SU-DHL-6 (cell line): Measurements from ENCODE around the gene CTAGE8.
"Not testable (repeated sequence)": the region's sequence is repeated elsewhere in the genome, so short reads cannot be mapped to it uniquely, and the experiment has no call there.

ENCODE experiments used
- H2AFZ ChIP-seq: fragments of 200-600 bp; sonication (generic); 2 replicates; pipeline ENCODE4 v1.6.1; 2014; ENCODE audit warnings: low read depth, mild to moderate bottlenecking, moderate library complexity, mixed read lengths, antibody characterized with exemption, low read length; ENCODE audit not compliant: severe bottlenecking
- H3F3A ChIP-seq: fragments of 200-600 bp; shearing (Covaris generic); 2 replicates; pipeline ENCODE4 v1.6.0; 2016; ENCODE audit warnings: antibody characterized with exemption, mild to moderate bottlenecking; ENCODE audit not compliant: insufficient read depth
- H3K27ac ChIP-seq: fragments of 200-600 bp; sonication (generic); 2 replicates; pipeline ENCODE4 v1.5.1; 2016; ENCODE audit warnings: low read depth, mild to moderate bottlenecking, low read length, moderate library complexity, mixed read lengths
- H3K27me3 ChIP-seq: fragments of 200-600 bp; sonication (generic), shearing (Covaris generic); 2 replicates; pipeline ENCODE4 v1.6.0; 2014; ENCODE audit warnings: mild to moderate bottlenecking, low read length
- H3K36me3 ChIP-seq: fragments of 200-600 bp; sonication (generic); 2 replicates; pipeline ENCODE4 v1.6.1; 2014; ENCODE audit warnings: mild to moderate bottlenecking, low read length, mixed read lengths
- H3K4me2 ChIP-seq: fragments of 300-600, 200-600 bp; shearing (Covaris generic), sonication (generic); 2 replicates; pipeline ENCODE4 v1.6.0; 2014; ENCODE audit warnings: low read length, low read depth, mild to moderate bottlenecking; ENCODE audit not compliant: poor library complexity, severe bottlenecking
- H3K4me3 ChIP-seq: fragments of 200-600 bp; sonication (generic); 2 replicates; pipeline ENCODE4 v1.5.1; 2014; ENCODE audit warnings: antibody characterized with exemption, low read length, mild to moderate bottlenecking, mixed read lengths; ENCODE audit not compliant: insufficient read depth, poor library complexity, severe bottlenecking
- H3K79me2 ChIP-seq: fragments of 200-600 bp; sonication (generic); 2 replicates; pipeline ENCODE4 v1.6.1; 2014; ENCODE audit warnings: mild to moderate bottlenecking, low read length, moderate library complexity; ENCODE audit not compliant: insufficient read depth
- H3K9ac ChIP-seq: fragments of 200-600 bp; sonication (generic); 2 replicates; pipeline ENCODE4 v1.7.0; 2014; ENCODE audit warnings: mild to moderate bottlenecking, low read length
- H3K9me2 ChIP-seq: fragments of 200-600 bp; sonication (generic); replicated peaks from 2 replicates; pipeline ENCODE4 v1.6.1; 2014; ENCODE audit warnings: low read length; ENCODE audit not compliant: insufficient read depth
- H3K9me3 ChIP-seq: fragments of 200-600 bp; sonication (generic); 2 replicates; pipeline ENCODE4 v1.6.1; 2014; ENCODE audit warnings: low read length, mixed read lengths; ENCODE audit not compliant: insufficient read depth
- H4K20me1 ChIP-seq: fragments of 200-600 bp; sonication (generic); 2 replicates; pipeline ENCODE4 v1.6.1; 2014; ENCODE audit warnings: low read depth, mild to moderate bottlenecking, antibody characterized with exemption, low read length, moderate library complexity, mixed read lengths

CTAGE8 gene

GRCh38 chr7:144239365-144239764, 29.7 kb downstream of the CTAGE8 start, which contains the start of gene OR2A42:
Gene OR2A42 (minus strand): TSS chr7:144239605. CDS start chr7:144232843, 6,762 bp downstream.
- not testable (repeated sequence) for H2AFZ ChIP-seq, H3K36me3 ChIP-seq

DNA sequence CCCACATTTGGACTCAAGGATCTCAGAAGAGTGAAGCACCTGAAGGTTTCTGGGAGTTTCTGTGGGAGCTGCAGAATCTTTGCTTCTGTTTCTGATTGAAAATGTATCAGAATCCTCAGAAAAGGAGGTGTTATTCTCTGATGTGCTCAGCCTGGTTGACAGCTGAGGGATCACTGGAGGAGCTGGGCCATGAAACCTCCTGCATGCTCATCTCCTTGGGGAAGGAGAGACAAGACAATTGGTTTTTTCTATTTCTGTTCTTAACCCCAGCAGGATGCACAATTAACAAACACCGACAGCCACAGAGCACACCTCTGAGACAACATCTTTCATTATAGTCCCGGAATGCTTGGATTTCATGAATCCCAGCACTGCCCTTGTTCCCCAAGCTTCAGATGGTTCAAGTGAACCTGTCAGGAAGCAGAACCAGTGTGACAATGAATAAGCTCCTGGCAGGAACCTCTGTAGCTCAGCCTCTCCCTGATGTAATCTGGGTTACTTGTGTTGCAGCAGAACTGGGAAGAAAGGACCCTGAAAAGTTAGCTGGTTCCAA, 30.5 kb downstream of the CTAGE8 start:
- not testable (repeated sequence) for H3K27ac ChIP-seq, H4K20me1 ChIP-seq, H2AFZ ChIP-seq, H3K4me2 ChIP-seq, H3K9ac ChIP-seq, H3K36me3 ChIP-seq, H3F3A ChIP-seq, H3K79me2 ChIP-seq, H3K9me2 ChIP-seq, H3K27me3 ChIP-seq, H3K9me3 ChIP-seq, H3K4me3 ChIP-seq

More at GRCh38 chr7:144239365-144239764, 29.7 kb downstream of the CTAGE8 start, which contains the start of gene OR2A42:
- not testable (repeated sequence) for H3K9me2 ChIP-seq, H3K4me2 ChIP-seq, H3F3A ChIP-seq, H3K9me3 ChIP-seq, H3K27ac ChIP-seq, H4K20me1 ChIP-seq, H3K9ac ChIP-seq, H3K4me3 ChIP-seq, H3K79me2 ChIP-seq, H3K27me3 ChIP-seq

- H3K36me3 ChIP-seq, H3F3A ChIP-seq, H3K9me2 ChIP-seq, H3K4me3 ChIP-seq, H4K20me1 ChIP-seq, H3K4me2 ChIP-seq, H3K9ac ChIP-seq, H3K9me3 ChIP-seq, H3K27me3 ChIP-seq, H3K79me2 ChIP-seq, H3K27ac ChIP-seq, H2AFZ ChIP-seq: not testable (repeated sequence)
These were observed 36.0 kb downstream of the CTAGE8 start for GRCh38 chr7:144233039-144233438.

DNA sequence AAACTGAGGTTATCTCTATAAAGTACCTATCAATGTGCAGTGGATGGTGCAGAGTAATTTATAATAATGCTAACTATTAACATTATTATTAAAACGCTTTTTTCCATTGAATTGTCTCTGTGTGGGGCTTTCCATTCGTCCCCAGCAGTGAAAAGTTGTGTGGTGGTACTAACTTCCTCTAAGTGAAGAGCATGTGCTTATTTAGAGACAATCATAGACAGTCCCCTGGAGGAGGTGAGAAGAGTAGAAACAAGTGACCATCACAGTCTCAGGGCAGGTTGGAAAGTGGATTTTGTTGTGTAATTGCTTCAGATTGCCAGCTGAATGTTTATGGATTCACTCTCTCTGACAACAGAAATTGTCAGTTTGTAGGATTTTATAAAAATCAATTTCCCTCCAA, 38.1 kb downstream of the CTAGE8 start:
- H3K79me2 ChIP-seq, H3K9me3 ChIP-seq, H3F3A ChIP-seq, H3K36me3 ChIP-seq, H3K9ac ChIP-seq, H4K20me1 ChIP-seq, H2AFZ ChIP-seq, H3K4me3 ChIP-seq, H3K27me3 ChIP-seq, H3K4me2 ChIP-seq, H3K27ac ChIP-seq, H3K9me2 ChIP-seq: not testable (repeated sequence)

DNA sequence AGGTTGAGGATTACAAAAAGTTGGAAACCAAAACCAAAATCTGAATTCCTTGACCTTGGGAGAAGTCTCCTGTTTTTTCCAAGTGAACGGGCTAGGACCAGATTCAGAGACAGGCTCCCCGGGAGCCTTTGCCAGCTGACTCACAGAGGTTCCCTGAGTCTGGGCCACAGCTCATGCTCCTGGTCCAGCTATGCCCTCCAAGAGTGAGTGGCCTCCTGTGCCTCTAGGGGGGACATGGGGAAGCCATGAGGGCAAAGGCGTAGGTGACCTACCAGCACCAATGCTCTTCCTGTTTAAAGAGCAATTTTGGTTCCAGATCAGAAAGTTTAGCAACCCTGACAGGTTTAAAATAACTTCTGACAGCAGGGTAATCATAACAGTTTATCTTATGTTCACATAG, 40.3 kb downstream of the CTAGE8 start:
- H4K20me1 ChIP-seq, H3K27ac ChIP-seq, H3K9me3 ChIP-seq, H3K9ac ChIP-seq, H3K79me2 ChIP-seq, H3K4me3 ChIP-seq, H3F3A ChIP-seq, H3K27me3 ChIP-seq, H3K4me2 ChIP-seq, H2AFZ ChIP-seq, H3K36me3 ChIP-seq, H3K9me2 ChIP-seq: not testable (repeated sequence)

- not testable (repeated sequence) for H3F3A ChIP-seq, H3K27me3 ChIP-seq, H3K4me3 ChIP-seq, H3K4me2 ChIP-seq, H3K9ac ChIP-seq, H3K36me3 ChIP-seq, H3K9me3 ChIP-seq, H3K9me2 ChIP-seq, H3K27ac ChIP-seq, H4K20me1 ChIP-seq, H3K79me2 ChIP-seq, H2AFZ ChIP-seq
These were observed 42.2 kb downstream of the CTAGE8 start for GRCh38 chr7:144226866-144227265.

DNA sequence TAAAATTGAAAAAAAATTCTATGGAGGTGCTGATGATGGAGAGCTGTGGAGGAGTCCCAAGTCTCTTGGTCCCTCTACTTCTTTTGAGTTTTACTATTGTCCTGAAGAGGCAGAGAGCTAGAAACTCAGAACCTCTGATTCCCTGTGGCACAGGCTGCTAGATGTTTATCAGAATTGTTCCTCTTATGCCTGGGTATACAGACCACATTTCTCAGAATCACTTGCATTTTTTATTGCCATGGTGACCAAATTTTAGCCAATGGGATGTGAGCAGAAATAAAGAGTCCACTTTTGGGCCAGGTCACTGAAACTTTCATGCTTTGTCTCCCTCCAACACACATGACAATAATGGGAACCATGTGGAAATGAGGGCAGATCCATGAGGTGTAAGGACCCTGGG, 45.4 kb downstream of the CTAGE8 start:
- H3K9ac ChIP-seq, H3K4me2 ChIP-seq, H3K4me3 ChIP-seq, H3K9me2 ChIP-seq, H3F3A ChIP-seq, H3K36me3 ChIP-seq, H3K27me3 ChIP-seq, H3K27ac ChIP-seq, H4K20me1 ChIP-seq, H3K9me3 ChIP-seq, H2AFZ ChIP-seq, H3K79me2 ChIP-seq: not testable (repeated sequence)

DNA sequence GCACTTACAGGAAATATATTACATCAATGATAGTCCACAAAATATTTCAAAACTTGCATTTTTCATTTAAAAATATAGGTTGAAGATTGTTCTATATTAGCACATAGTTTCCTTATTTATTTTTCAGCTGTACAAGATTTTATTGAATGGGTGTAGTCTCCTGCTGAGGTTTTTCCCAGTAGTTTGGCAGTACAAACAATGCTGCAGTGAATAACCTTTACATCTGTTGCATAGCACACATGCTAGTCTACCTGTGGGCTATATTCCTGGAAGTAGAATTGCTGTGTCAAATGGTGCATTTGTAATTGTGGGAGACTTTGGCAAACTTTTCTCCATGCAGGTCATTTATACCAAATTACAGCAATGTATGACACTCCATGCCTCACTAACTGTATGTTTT, 48.6 kb downstream of the CTAGE8 start:
- not testable (repeated sequence) for H4K20me1 ChIP-seq, H3F3A ChIP-seq, H3K36me3 ChIP-seq

More for the DNA sequence above, 48.6 kb downstream of the CTAGE8 start:
- not testable (repeated sequence) for H3K79me2 ChIP-seq, H2AFZ ChIP-seq, H3K9me3 ChIP-seq, H3K9ac ChIP-seq, H3K4me3 ChIP-seq, H3K4me2 ChIP-seq, H3K9me2 ChIP-seq, H3K27ac ChIP-seq, H3K27me3 ChIP-seq
